Measurements from ENCODE around the gene DNAH7. TPM values are rescaled to one million over a fixed set of nuclear protein-coding genes. Genes with fewer than 3 reads are reported as not detected.

Gene DNAH7
- total and polyA plus RNA-seq, 2 of the 8 experiments (the other 6 are each of a cell fraction or from before 2014, with no cell fraction given), result 0.07 to 0.08 TPM

DNA sequence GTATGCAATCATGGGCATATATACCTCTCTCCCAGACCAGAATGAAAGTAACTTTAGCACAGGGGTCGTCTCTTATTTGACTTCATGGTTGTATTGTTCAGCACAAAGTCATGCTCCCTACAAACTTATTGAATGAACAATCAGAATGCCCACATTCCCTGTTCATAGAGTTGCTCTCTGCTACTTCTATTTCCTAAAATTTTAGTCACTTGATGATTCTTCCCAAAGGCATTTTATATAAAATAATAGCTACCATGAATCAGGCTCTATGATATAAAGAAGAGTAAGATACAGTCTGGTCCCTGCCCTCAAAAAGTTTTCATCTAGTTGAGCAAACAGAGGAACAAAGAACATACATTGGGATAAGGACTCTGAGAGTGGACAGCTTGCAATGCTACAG, 249.4 kb downstream of the DNAH7 start:
- 96% methylated on average over 1 of the region's 1 CpG; no CpG with 5 or more reads in 1 of the 2 experiments for WGBS, 2 experiments (ENCODE audit: extremely low coverage in 1 of 2, insufficient coverage in 1 of 2, insufficient read length in 1 of 2, insufficient replicate concordance in 2 of 2, low coverage in 1 of 2, low lambda C conversion rate in 2 of 2, missing lambda C conversion rate in 1 of 2)
- CTCF ChIA-PET (ENCODE audit: partially characterized antibody), result interaction anchor here (1.0 to 1.4 kb wide), 3 partner anchors 11 to 247 kb away, joined by 3 to 5 read pairs (median 4); no protein-coding TSS in a partner anchor
- Histone ChIP-seq H2AFZ (ENCODE audit: low read length) (0 out of 2 replicates have a peak overlapping the region, but pooled peaks have one; percentile 84), H3K4me2 (ENCODE audit: insufficient read depth in 1 of 2, low read depth in 2 of 2, low read length in 2 of 2) (no peak overlapping the region), H4K20me1 (replicated peaks in 1 of 2; ENCODE audit: control insufficient read depth in 1 of 2, insufficient read depth in 2 of 2, low read length in 2 of 2) (no peaks in the 10 kb centered on the region), H3K27ac (ENCODE audit: low read depth, low read length) (no peak overlapping the region), H3K4ac (replicated peaks; ENCODE audit: insufficient read length, low read depth, low read length) (no peak overlapping the region), H3K36me3 (ENCODE audit: control insufficient read depth in 2 of 4, insufficient read depth in 4 of 4, low read length in 3 of 4) (no peaks in the 10 kb centered on the region), H3K9me3 (ENCODE audit: insufficient read depth in 2 of 2, low read depth in 1 of 2, low read length in 1 of 2) (no peaks in the 10 kb centered on the region), H3K18ac (ENCODE audit: extremely low read depth, low read length) (no peak overlapping the region), H3K14ac (ENCODE audit: insufficient read length) (no peak overlapping the region), H4K5ac (ENCODE audit: insufficient read length, low read depth, low read length) (no peak overlapping the region), H4K8ac (ENCODE audit: extremely low read depth, insufficient read depth, low read length) (no peak overlapping the region), H3K23ac (ENCODE audit: insufficient read length) (no peak overlapping the region), H2BK15ac (ENCODE audit: low read length) (no peak overlapping the region), H3K79me2 (ENCODE audit: control insufficient read depth in 1 of 2, insufficient read depth in 2 of 2, low read length in 2 of 2) (no peaks in the 10 kb centered on the region), H2BK20ac (ENCODE audit: low read length) (no peak overlapping the region), H4K91ac (replicated peaks; ENCODE audit: insufficient read length, low read length) (no peak overlapping the region), H3K23me2 (ENCODE audit: low read depth, low read length) (no peaks in the 10 kb centered on the region), H3K4me3 (ENCODE audit: extremely low read depth in 1 of 4, insufficient read depth in 2 of 4, low read depth in 3 of 4, low read length in 4 of 4) (no peak overlapping the region), H3K56ac (replicated peaks; ENCODE audit: insufficient read length, low read depth, low read length) (no peak overlapping the region), H2AK5ac (ENCODE audit: low read depth, low read length) (no peak overlapping the region), H2BK12ac (ENCODE audit: low read depth, low read length) (peak overlapping the region; percentile 70; the same call in 1 of the 2 replicates), H3K79me1 (ENCODE audit: low read depth, low read length) (no peaks in the 10 kb centered on the region), H3K27me3 (replicated peaks in 1 of 4; ENCODE audit: control insufficient read depth in 3 of 4, extremely low read depth in 1 of 4, insufficient read depth in 3 of 4, low read length in 3 of 4) (no peaks in the 10 kb centered on the region), H3K9ac (replicated peaks in 1 of 4; ENCODE audit: extremely low read depth in 1 of 4, low read depth in 3 of 4, low read length in 3 of 4) (no peak overlapping the region), H2BK5ac (ENCODE audit: low read depth, low read length) (no peak overlapping the region), H3K4me1 (replicated peaks in 1 of 4; ENCODE audit: control insufficient read depth in 3 of 4, insufficient read depth in 4 of 4, low read length in 3 of 4) (0 out of 7 replicates have a peak, but pooled peaks cover 0 to 2% (median 0%) of the 10 kb centered on the region in 4 experiments), H2BK120ac (replicated peaks; ENCODE audit: low read depth, low read length) (no peak overlapping the region)
- DNase-seq (ENCODE audit: low read depth in 1 of 2, low spot score in 2 of 2) (no peak), FAIRE-seq (no peak)
- TF ChIP-seq FOSL1 (IDR thresholded peaks at IDR 0.05; ENCODE audit: insufficient read depth, low read depth, low read length) (no peak), CBX8 (IDR thresholded peaks at IDR 0.05; ENCODE audit: borderline replicate concordance, low read depth, low read length) (no peak)
- POLR2A ChIA-PET (ENCODE audit: partially characterized antibody), result interaction anchor here (0.6 kb wide), 1 partner anchor 984 kb away, joined by 3 read pairs; no protein-coding TSS in a partner anchor
